HG03135 (cell line): ENCODE data around the gene ACOXL.
A peak's percentile ranks its signal among the peaks of the same experiment; 100 is the strongest.

Experiments
- ATAC-seq: cut with Tn5 transposase; IDR thresholded peaks from one replicate; pipeline ENCODE4 v1.9.1; 2021; ENCODE audit warnings: mild to moderate bottlenecking, moderate library complexity; ENCODE audit not compliant: unreplicated experiment

Gene ACOXL

DNA sequence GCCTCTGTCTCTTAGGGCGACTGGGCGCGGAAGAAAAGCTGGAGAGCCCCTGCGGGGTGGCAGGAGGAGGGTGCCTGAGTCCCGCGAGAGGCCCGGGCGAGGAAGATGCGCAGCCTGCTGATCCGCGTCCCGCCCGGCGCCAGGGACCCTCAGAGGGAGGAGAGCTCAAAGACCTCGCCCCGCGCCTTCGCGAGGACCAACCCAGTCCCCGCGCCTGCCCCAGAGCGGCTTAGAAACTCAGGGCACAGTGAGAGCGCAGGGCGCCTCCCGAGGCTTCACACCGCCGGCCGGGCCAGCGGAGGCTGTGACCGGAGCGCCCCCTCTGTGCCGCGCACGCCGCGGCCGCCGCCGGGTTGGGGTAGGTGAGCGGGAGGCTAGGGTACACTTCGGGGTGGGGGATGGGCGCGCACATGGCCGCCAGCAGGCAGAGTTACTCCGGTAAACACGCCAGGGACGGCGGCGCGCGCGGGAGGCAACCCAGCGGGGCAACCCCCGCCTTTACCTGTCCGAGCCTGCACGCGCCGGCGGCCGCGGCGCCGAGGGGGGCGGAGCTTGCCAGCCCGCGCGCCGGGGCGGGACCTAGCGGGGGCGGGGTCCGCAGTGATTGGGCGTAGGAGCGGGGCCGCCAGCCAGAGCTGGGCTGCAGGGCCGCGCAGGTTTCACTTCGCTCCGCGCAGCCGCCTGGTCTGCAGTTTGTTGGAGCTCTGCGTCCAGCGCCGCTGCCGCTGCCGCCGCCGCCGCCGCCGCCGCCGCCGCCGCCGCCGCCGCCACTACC is 388.1 kb downstream of the ACOXL start, which contains the start of gene BCL2L11:
Gene BCL2L11, plus strand, starts transcription at position 662 of the 775 bp plus-strand sequence. CDS start 2,832 bp downstream, outside the sequence.
- ATAC-seq: peak; percentile 57

DNA sequence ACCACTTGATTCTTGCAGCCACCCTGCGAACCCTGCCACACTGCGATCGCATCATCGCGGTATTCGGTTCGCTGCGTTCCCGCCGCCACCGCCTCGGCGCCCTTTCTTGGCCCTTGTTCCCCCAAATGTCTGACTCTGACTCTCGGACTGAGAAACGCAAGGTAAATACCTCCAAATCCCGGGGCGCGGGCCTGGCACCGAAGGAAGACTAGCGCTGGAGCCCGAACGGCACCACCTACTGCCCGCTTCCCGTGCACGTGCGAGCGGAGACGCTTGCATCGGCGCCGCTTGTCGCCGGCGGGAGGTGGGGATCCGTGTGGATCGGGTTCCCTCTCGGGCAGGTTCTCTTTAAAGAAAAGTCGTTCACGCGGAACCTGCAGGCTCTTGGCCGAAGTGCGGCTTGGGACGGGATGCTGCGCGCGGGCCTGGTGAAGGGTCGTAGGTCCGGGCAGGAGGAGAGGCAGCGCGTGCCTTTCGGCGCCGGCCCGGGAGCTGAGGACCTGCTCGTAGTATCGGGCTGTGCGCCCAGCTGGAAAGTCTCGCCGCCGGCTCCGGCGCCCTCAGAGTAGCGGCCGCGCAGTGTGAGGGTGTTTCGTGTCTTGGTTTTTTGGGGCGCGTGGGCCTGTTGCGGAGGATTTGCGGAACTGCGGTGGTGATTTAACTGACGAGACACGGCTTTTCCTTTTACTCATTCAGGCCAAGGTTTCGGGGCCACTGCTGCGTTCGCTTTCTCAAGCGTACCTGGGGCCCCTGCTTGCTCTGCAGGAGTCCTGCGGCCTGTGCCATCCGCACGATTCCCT is 388.9 kb downstream of the ACOXL start:
- peak; percentile 12 for ATAC-seq

DNA sequence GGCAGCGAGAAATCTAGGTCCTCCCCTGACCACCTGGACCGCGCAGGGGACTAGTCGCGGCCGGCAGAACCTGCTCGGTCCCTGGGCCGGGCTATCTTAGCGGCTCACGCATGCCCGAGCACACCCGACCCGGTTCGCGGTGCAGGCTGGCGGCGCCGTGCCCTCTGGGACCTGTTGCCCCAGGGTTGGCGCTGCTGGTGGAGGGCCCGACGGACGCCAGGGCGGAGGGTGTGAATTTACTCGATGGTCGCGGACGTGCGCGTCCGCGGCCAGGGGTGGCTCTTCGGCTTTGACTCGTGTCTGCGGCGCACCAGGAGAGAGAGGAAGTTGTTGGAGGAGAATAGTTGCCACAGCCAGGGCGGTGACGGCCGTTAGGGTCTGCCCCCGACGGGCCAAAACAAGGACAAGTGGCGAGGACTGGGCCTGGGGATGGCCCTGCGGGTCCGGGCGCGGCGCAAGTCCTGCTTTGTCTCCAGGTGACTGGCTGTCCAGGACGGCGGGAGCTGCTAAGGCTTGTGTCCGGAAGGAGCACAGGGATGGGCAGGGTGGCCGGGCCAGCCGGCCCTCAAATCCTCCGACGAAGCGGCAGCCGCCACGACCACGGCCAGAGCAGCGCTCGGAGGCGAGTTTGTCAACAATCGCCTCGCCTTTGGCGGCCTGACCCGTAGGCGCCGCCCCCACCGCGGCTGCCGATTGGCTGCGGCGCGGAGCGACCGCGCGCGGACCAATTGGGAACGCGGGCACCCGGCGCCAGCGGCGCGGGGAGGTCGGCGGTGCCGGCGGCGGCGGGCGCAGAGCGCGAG is 389.7 kb downstream of the ACOXL start:
- peak; percentile 47 for ATAC-seq

DNA sequence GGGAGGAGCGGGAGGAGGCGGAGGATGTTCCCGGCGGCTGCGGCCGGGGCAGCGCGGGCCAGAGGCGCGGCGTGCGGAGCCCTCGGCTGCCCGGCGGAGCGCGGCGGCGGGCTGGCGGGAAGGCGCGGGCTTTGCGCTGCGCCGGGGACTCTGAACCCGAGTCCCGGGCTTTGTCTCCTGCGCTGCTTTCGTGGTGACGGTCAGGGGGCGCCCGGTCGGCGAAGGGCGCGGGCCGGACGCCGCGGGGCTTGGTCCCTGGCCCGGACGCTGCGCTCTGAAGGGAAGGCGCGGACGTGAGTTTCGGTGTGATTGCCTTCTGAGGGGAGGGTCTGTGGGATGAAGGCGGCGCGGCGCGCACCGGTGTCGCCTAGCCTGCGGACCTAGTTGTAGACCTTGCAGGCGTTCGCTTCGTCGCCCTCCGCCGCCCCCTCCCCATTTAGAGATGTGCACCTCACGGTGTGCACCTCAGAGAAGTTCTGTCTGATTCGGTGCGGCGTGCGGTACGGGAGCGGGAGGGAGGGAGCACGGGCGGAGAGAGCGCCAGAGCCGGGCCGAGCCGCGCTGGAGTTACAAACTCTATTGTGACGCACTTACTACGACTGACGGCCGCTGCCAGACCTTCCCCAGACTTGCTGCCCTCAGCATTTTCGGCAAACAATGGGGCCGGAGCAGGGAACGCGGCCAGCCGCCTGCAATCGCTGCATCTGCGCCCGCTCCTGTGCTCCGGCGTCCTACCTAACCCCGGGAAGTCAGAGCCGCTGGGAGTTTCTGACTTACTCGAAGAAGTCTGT is 390.5 kb downstream of the ACOXL start:
- no peak for ATAC-seq

DNA sequence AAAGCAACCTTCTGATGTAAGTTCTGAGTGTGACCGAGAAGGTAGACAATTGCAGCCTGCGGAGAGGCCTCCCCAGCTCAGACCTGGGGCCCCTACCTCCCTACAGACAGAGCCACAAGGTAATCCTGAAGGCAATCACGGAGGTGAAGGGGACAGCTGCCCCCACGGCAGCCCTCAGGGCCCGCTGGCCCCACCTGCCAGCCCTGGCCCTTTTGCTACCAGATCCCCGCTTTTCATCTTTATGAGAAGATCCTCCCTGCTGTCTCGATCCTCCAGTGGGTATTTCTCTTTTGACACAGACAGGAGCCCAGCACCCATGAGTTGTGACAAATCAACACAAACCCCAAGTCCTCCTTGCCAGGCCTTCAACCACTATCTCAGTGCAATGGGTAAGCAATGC is 391.4 kb downstream of the ACOXL start:
- no peak for ATAC-seq

DNA sequence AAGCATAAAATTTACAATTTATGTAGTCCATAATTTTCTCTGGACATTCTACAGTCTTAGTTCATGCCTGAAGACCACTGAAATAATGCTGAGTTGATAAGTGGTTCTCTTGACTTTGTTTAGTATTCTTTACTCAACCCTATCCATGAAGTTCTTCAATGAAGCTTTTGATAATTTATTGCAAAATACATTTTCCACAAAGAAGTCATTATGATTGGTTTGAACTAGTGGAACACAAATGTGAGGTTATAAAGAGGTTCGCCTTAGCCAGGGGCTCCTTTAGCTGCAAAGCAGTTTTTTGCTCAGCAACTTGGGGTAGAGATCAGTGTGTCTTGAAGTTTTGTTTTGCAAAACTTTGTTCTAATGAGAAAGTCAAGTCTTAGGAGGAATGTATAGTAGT is 394.2 kb downstream of the ACOXL start:
- no peak for ATAC-seq

DNA sequence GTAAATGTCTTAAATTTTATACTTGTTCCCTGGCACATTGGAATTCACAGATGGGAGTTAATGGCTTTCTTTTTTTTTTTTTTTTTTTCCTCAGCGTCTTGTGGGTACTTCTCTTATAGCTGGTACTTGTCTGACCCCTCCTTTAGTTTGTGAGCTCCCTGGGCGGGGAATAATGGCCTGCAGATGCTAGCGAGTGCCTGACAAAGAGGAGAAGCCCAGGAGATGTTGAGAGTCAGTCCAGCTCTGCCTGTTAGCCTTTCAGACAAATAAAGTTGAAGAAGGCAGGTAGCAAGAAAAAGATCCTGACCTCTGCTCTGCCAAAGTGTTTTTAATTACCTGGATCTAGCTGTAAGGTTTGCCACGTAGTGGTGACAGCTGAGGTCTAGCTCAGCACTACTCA is 395.0 kb downstream of the ACOXL start:
- no peak for ATAC-seq

DNA sequence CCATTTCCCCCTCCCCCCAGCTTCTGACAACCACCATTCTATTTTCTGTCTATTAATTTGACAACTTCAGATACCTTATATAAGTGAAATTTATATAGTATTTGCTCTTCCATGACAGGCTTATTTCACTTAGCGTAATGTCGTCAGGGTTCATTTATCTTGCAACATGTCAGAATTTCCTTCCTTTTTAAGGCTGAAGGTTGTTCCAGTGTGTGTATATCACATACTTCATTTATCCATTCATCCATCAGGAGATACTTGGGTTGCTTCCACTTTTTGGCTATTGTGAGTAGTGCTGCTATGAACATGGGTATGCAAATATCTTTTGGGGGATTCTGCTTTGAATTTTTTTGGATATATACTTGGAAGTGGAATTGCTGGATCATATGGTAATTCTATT is 395.7 kb downstream of the ACOXL start:
- ATAC-seq: no peak

DNA sequence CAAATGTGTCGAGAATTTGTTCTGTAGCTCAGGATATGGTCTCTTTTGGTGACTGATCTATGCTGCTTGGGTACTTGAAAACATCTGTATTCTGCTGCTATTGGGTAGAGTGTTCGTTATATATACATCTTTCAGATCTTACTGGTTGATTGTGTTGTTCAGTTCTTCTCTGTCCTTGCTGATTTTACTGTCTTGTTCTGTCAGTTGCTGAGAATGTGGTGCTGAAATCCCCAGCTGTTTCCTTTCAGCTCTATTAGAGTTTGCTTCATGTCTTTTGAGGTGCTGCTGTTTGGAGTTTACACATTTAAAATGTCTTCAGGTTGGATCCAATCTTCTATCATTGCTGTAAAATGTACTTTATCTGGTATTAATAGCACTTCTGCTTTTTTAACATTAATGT is 401.2 kb downstream of the ACOXL start:
- ATAC-seq: no peak

DNA sequence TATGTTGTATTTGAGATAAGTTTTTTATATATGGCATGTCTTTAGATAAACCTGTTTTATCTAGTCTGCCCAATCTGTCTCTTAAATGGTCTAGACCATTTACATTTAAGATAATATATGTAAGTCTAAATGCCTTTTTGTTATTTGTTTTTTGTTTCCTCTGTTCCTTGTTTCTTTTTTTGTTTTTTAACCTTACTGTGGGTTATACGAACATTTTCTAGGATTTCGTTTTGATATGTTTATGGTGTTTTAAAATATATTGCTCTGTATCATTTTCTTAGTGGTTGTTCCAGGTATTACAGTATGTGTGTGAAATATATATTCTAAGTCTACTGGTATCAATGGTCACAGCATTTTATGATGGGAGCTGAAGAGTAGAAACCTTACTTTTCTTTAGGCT is 401.7 kb downstream of the ACOXL start:
- ATAC-seq: no peak

DNA sequence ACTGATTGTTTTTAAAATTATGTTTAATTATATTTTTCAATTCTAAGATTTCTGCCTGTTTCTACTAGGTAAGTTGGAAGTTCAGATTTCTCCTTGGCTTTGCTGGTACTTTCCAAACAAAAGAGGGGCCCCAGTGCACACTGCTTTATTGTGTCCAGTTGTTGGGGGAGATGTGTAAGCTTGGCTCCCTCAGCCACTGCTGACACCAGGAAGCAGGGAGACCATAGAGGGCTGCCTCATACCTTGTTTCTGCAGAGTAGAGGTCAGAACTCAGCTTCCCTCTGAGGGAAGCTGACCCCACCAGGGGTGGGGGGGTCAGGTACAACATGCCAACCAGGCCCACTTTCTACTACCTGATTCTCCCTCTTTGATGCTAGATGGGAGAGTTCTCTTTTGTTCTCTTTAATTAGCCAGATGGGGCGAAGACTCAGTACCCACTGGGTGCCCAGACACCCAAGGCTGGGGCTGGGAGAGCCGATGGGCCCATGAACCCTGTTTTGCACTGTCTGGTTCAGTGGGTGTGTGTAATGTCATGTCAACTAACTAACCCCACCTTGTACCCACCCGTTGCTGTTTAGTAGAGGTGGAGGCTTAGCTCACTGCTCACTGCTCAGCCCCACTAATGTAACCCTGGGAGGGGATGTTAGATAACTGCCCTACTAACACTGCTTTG is 403.0 kb downstream of the ACOXL start:
- ATAC-seq: no peak

DNA sequence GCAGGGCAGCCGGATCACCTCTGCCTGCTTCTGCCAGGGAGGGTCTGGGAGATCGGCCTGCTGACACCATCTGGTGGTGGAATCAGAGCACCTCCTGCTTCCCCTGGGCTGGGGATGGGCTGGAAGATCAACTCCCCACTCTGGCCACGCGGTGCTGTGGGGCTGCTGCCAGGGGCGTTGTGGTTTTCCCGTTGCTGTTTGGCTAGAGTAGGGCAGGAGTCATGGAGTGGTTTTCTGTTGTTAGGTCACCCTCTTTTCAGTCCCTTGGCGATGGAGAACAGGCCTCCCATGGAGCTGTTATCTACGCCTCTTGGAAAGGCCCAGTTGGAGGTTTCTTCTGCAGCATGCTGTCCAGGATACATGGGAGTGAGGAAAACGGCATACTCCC is 403.5 kb downstream of the ACOXL start:
- ATAC-seq: no peak

DNA sequence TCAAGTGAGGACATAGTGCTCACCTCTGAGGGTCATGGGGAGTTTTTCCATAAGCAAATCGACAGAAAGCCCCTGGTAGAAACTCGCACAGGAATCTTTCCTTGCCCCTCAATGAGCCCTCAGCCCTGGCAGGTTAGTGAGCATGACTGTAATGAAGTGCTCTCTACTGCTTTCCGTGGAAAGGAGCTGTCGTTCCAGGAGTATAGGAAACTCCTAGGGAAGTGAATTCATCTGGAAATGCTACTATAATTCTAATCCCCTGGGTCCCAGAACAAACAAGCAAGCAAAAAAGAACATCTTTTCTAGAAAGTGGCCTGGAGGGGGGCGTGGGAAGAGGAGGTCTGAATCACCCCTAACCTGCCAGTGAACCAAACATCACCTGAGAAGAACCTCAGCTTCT is 406.5 kb downstream of the ACOXL start:
- no peak for ATAC-seq

DNA sequence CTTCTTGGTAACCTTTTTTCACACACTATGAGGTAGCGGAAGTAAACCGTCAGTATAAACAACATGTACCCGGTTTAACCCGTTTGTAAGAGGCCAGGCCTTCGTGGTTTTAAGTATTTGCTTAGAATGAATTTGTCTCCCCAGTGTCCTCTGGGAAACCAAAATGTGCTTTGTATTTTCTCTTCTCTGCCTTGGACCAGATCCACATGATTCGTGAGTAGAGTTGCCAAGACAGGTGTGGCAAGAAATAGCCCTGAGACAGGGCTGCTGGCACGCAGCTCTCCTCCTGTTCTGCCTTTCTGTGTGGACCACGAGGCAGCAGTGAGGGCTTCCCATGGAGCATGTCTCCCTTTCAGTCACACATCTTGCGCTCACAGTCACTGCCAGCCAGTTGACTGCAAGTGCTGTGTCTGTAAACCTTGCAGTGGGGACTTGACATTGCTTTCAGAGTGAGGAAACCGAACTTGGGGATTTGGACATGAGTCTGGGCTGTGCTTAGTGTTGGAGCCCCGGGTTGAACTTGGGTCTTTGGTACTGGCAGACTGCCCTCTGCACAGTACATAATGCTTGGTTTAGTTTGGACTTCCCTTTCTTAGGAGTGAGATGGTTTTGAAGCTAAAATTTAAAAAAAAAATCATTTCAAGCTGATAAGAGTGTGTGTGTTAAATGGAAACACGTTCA is 407.4 kb downstream of the ACOXL start:
- ATAC-seq: no peak

DNA sequence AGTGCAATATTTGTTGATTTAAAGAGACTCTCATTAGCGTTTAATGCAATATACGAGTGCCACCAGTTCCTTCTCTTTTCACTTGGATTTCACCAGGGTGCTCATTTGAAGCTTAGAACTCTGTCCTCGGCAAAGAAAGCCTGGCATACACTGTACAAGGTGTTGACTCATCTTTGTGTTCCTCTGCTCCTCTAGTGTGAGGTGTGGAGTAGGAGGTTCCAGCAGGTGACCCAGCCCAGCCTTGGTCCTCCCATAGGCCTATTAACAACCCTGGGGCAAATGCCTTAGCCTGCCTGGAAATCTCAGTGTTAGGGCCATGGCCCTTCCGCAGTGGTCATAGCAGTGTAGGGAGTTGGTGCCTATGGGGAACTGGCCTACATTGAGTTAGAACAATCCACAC is 408.4 kb downstream of the ACOXL start:
- no peak for ATAC-seq

DNA sequence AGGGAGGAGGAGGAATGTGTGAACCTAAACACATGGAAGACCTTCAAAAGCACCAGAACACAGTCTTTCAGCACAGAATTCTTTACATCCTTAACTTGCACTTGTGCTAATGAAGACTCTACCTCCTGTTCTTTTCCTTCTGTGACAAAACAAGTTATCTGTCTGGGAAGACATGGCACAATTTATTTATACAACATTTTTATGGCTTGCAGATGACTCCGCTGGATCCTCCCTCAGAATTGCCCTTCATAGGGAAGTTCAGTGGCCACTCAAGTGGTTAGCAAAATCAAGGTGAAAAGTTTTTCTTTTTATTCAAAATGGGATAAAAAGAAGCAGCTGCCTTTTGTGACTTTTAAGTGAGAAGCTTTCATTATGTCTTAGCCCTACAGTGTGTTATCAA is 409.7 kb downstream of the ACOXL start:
- no peak for ATAC-seq

DNA sequence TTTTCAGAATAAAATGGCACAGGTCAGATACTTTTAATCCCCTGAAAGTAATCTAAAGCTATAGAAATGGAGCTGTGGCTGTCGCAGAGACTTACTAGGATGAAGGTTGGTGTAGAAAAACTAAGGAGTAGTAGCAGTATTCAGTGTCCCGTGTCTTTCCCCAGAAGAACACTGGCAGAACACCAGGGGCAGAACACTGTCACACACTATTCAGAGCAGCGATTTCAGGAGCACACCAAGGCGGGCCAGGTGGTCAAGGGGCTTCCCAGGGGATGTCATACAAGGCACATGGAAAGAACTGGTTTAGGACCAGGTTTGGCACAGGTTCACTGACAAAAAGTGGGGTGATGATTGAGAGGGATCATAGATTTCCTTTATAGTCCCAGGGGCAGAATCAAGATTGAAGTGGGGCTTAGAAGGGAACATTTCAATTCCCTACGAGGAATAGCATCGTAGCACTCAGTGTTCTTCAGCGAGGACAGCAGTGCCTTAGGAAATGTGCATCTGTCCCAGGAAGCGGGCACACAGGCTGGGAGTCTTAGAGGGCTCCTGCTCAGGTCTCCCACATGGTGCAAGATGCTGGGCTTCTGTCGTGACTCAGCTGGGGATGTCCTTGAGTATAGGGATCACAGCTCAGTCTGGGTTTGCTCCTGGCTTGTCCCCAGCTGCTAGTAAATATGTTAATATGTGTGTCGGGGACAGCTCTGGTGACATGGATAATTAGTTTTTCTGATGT is 410.9 kb downstream of the ACOXL start:
- no peak for ATAC-seq

DNA sequence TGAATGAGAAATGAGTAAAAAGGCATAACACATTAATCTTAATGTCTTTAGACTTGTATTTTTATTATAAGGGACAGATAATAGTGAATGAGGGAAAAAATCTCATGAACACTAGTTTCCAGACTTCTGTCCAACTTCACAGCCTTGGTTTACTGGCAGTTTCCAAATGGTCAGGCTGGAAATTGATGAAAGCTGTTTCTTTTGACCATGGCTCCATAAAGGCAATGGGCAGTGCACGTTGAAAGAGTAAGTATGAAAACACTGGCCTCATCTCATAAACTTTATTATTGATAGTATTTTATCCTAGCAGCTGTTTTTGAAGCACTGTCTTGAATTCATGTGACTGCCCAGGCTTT is 411.4 kb downstream of the ACOXL start:
- ATAC-seq: no peak
